ENCODE data around the gene TSPO.

DNA sequence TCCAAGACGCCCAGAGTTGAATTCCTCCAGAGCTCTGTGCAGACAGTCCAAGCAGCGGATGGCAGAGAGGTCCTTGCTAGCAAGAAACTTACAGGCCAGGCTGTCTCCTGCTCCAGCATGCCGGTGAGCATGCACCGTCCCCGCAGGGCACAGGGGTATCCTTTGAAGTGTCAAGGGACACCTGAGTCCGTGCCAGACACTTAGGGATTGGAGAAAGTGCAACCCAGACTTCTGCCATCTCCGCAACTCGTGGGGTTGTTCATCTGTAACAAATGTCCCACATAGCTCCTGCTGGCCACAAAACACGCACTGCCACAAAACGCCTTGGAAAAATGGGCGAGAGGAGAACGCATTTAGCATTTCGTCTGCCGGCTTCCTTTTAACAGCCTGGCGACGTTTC, 13.3 kb downstream of the TSPO start:
- TF ChIP-seq, protein P1, sequence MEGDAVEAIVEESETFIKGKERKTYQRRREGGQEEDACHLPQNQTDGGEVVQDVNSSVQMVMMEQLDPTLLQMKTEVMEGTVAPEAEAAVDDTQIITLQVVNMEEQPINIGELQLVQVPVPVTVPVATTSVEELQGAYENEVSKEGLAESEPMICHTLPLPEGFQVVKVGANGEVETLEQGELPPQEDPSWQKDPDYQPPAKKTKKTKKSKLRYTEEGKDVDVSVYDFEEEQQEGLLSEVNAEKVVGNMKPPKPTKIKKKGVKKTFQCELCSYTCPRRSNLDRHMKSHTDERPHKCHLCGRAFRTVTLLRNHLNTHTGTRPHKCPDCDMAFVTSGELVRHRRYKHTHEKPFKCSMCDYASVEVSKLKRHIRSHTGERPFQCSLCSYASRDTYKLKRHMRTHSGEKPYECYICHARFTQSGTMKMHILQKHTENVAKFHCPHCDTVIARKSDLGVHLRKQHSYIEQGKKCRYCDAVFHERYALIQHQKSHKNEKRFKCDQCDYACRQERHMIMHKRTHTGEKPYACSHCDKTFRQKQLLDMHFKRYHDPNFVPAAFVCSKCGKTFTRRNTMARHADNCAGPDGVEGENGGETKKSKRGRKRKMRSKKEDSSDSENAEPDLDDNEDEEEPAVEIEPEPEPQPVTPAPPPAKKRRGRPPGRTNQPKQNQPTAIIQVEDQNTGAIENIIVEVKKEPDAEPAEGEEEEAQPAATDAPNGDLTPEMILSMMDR (IDR thresholded peaks at IDR 0.05): no peak
- TF ChIP-seq POLR2A (IDR thresholded peaks at IDR 0.05): no peak

All from heart left ventricle (tissue), 13 donors.